ENCODE data around the gene HRC.

Gene HRC

DNA sequence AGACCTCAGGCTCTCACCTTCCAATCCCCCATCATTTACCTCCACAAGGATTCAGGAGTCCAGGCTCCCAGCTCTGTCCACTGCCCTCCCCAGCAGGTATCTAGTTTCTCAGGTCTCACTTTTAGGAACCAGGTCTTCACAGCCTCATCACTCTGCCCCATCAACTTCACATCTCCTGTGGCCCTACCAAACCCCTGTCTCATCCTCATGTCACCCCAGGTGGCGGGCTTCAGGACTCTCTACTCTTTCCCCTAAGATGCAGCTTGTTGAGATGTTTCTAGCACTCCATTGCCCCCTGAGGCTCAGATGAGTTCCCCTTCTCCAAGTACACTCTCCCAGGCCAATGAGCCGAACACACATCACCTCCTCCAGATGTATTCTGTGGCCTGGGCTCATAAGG lies 34.3 kb downstream of the HRC start:
- no peak overlapping the region for H3K4me3 ChIP-seq (ENCODE audit: low read depth, low read length)
- TF ChIP-seq, protein P1, sequence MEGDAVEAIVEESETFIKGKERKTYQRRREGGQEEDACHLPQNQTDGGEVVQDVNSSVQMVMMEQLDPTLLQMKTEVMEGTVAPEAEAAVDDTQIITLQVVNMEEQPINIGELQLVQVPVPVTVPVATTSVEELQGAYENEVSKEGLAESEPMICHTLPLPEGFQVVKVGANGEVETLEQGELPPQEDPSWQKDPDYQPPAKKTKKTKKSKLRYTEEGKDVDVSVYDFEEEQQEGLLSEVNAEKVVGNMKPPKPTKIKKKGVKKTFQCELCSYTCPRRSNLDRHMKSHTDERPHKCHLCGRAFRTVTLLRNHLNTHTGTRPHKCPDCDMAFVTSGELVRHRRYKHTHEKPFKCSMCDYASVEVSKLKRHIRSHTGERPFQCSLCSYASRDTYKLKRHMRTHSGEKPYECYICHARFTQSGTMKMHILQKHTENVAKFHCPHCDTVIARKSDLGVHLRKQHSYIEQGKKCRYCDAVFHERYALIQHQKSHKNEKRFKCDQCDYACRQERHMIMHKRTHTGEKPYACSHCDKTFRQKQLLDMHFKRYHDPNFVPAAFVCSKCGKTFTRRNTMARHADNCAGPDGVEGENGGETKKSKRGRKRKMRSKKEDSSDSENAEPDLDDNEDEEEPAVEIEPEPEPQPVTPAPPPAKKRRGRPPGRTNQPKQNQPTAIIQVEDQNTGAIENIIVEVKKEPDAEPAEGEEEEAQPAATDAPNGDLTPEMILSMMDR (IDR thresholded peaks at IDR 0.05; ENCODE audit: low read depth, low read length) = no peak

DNA sequence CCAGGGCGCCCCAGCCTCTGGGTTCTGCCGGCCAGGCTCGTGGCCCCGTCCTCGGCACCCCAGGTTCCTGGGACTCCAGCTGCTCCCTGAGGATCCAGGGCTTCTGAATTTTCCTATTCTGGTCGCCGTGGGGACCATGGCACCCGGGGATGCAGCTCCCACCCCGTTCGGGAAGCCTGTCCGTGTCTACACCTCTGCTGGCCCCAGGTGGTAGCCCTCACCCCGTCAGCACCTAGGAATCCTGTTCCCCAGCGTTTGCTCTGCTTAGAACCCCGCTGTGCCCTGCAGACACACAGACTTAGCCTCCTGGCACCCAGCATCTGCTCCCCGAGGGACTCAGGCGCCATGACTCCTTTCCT lies 34.9 kb downstream of the HRC start:
- no peak overlapping the region for H3K4me3 ChIP-seq (ENCODE audit: low read depth, low read length)
- TF ChIP-seq, protein P1 (IDR thresholded peaks at IDR 0.05; ENCODE audit: low read depth, low read length) = no peak

DNA sequence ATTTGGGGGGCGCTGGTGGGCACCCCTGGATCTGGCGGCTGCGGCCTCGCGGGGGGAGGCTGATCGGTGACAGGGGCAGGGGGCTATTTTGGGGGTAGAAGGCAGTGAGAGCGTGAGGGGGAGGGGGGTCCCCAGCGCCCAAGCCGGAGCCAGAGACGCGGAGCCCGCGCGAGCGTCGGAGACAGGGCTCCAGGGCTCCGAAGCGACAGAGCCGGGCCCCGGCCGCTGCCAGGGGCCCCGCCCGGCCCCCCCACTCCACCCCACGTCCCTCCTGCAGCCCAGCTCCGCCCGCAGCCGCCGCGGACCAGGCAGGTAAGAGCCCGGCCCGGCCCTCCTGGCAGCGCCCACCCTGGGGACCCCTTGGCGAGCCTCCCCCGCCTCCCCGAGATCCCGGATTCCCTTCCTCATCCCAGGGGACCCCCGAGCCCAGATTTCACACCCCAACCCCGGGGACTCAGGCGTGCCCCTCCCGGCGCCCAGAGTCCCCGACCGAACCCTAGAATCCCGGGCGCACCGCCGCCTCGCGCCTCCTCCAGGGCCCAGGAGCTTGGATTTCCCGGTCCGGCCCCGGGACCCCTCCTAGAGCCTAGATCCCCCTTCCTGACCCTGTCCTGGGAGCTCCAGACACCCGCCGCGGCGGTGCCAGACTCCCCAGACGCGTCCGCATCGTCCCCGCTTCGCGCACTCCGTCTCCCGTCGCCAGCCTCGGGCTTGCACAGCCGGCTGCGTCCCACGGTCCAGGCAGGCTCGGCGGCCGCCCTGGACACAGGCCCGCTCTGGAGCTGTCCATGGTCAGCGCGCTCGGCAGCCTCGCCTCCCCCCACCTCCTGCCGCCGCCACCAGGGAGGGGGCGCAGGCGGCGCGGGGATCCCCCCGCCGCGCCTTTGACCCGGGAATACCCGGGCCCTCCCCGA lies 35.5 kb downstream of the HRC start, which contains the start of gene PPFIA3:
Gene PPFIA3 (plus strand): TSS at position 134 of the 914 bp plus-strand sequence. CDS start 8,330 bp downstream, outside the sequence.
- peak within 1 kb of the TSS; percentile 66 for H3K4me3 ChIP-seq (ENCODE audit: low read depth, low read length)
- TF ChIP-seq, protein P1 (IDR thresholded peaks at IDR 0.05; ENCODE audit: low read depth, low read length) = no peak

DNA sequence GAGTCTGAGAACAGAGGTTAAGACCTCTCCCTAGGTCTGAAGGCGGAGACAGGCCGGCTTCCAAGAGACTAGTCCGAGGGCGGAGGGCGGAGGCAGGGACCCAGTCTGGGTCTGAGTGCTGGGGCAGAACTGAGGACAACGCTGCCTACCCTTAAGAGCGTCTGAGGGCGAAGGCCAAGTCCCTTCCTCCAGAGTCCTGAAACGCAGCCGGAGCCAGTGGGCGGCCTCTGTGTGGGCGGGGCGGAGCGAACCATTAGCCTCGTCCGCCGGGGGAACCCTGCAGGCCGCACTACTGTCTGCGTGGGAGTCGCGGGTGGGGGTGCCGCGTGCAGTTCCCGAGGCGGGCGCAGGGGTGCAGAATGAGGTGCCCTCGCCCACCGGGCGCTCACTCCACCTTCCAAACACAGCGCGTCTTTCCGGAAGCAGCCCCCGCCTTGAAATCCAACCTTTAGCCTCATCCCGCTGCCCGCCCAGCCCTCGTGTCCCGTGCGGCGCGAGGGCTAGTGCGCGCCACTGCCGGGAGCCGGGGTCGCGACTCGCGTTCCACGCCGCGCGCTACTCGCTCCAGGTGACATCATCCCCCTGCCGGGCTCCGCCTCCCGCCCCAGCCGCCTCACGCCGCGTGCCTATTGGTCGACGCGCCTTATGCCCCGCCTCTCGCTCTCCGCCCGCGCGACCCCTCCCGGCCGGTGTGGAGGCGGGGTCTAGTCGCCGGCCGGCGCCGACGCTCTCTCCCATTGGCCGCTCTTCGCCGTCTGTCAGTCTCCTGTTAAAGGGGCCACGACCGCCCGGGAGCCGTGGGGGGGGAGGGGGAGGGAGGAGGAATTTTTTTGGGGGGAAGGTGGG lies 36.4 kb downstream of the HRC start, which contains the start of gene C19orf73:
Gene C19orf73 (minus strand): TSS at position 579 of the 846 bp plus-strand sequence. CDS start 121 bp downstream, at position 458.
- H3K4me3 ChIP-seq (ENCODE audit: low read depth, low read length) = peak within 1 kb of the TSS; percentile 66
- TF ChIP-seq, protein P1 (IDR thresholded peaks at IDR 0.05; ENCODE audit: low read depth, low read length) = no peak

DNA sequence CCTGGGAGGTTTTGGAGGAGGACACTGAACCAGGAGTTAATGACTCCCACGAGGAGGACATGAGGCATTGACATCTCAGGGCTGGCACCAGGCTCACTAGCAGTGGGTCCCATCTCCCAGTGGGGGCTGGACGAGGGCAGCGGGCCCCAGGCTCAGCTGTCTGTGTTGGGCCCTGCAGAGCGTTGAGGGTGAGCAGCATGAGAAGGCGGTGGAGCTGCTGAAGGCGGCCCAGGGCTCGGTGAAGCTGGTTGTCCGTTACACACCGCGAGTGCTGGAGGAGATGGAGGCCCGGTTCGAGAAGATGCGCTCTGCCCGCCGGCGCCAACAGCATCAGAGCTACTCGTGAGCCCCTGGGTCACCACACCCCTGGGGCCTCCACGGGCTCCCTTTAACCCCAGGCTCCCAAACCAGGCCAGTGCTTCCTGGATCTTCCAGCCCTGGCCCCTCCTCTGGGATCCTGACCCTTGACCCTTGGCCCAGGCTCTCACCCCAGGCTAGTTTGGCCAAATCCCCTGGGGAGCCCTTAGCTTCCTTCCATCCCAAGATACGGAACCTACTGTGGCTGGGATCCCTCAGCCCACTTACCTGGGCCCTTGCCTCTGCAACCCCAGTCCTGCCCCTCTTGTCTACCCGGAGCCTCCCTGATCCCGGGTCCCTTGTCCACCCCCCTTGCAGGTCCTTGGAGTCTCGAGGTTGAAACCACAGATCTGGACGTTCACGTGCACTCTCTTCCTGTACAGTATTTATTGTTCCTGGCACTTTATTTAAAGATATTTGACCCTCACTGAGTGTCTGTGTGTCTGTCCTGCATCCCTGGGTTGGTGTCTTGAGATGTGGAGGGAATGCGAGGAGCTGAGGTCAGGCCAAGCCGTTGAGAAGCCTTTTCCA lies 37.3 kb downstream of the HRC start:
- peak overlapping the region; percentile 66 for H3K4me3 ChIP-seq (ENCODE audit: low read depth, low read length)
- TF ChIP-seq, protein P1 (IDR thresholded peaks at IDR 0.05; ENCODE audit: low read depth, low read length) = no peak

DNA sequence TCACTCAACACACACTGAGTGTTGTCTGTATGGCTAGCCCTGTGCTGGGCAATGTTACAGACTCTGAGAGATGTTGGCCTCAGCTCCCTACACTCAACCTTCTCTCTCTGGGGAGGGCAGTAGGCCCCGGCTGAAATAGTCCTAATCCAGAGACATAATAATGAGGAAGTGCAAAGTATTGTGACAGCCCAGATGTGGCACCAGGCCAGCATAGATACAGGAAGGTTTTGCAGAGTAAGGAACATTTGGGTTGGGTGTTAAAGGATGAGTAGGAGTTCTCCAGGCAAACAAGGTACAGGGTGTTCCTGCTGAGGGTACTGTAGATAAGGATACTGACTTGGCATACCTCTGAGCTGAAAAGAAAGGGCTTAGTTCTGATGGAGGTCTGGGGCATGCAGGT lies 38.7 kb downstream of the HRC start:
- H3K4me3 ChIP-seq (ENCODE audit: low read depth, low read length) = no peak overlapping the region
- TF ChIP-seq, protein P1 (IDR thresholded peaks at IDR 0.05; ENCODE audit: low read depth, low read length) = no peak
